HL-60/S4 treated with phorbol 12-myristate 13-acetate at 8.2 ng/mL for 4 days and 3 days (cell line): ENCODE results near the gene RBP5.

ENCODE experiments used
- in situ Hi-C: fragments of 300-500 bp; cut with MboI; formaldehyde crosslinking; loops from 2 replicates; pipeline ENCODE4 v1.15.0; 2022; ENCODE audit warnings: low sequenced_read_pairs

RBP5 gene

DNA sequence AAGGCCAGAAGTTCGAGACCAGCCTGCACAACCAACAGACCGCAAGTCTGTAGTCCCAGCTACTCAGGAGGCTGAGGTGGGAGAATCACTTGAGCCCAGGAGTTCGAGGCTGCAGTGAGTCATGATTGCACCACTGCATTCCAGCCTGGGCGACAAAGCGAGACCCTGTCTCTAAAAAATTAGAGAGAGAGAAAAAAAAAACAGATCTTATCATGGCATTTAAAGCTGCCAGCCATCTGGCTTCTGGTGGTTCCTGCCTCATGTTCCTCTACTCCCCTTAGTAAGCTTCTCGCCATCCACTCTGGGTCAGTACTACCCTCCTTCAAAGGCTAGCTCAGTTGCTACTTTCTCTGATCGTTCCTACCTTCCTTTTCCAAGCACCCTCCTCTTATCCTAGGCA, 17.5 kb upstream of the RBP5 start:
- in situ Hi-C loops = no loop called here

- in situ Hi-C loops = no loop called here
Measured at GRCh38 chr12:7145671-7146070, 17.0 kb upstream of the RBP5 start.

GRCh38 chr12:7144414-7145120, 15.9 kb upstream of the RBP5 start:
- in situ Hi-C loops = no loop called here

GRCh38 chr12:7143564-7143963, 14.9 kb upstream of the RBP5 start:
- in situ Hi-C loops = no loop called here

DNA sequence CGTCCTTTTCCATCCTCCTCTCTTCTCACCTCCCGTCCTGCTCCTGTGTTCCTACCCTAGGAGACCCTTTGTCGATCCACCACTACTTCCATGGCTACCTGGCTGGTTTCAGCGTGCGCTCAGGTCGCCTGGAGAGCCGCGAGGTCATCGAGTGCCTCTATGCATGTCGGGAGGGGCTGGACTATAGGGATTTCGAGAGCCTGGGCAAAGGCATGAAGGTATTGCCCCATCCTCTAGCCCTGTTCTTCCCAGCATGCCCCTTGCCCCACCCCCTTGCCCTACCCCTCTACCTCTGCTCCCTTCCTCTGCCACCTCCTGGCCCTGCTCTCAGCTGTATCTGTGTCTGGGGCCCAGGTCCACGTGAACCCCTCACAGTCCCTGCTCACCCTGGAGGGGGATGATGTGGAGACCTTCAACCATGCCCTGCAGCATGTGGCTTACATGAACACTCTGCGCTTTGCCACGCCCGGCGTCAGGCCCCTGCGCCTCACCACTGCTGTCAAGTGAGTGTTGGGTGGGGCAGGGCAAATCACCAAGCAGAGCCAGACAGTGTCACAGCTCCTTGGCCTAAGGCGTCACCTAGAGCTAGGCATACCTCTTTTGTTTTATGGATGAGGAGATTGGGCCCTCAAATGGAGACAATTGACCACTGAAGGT, 14.2 kb upstream of the RBP5 start:
- in situ Hi-C loops = no loop called here

DNA sequence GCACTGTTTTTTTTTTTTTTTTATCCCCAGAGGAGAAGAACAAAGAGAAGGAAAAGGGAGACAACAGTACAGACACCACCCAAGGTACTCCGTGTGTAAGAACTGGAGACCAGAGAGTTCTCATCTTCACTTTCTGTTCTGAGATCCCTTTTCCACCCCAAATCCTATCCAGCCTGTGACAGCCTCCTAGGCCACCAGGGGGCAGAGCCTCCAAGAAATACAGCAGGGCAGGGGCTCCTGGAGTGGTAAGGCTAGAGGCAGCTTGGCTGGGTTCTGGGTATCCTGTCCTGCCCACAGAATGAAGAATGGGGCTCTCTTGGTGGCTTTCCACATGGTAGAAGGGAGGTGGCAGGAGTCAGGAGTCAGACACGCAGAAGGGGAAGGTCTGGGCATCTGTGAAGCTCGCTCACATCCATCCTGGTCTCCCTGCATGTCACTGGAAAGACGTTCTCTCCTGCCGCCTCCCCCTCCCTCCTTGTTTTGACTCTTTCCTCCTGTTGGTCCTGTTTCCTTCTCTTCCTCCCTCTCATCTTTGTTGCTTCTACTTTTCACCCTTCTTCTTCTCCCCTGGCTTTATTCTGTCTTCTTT, 13.5 kb upstream of the RBP5 start:
- in situ Hi-C loops = no loop called here

GRCh38 chr12:7141351-7142005, 12.8 kb upstream of the RBP5 start:
- in situ Hi-C loops = no loop called here

DNA sequence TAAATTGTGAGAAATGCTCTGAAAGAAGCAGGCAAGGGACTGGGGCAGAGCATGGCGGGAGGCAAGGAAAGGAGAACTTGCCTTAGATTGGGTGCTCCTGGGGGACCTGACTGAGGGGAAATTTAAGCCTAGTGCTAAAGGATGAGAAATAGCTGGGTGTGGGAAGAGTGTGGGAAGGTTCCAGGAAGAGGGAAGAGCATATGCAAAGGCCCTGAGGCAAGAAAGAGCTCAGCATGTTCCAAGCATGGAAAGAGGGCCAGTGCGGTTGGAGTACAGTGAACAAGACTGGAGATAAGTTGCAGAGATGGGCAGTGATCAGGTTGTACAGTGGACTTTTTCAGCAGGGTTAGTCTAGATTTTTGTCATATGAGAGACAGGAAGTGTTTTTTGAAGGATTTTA, 10.5 kb upstream of the RBP5 start:
- in situ Hi-C loops = no loop called here

DNA sequence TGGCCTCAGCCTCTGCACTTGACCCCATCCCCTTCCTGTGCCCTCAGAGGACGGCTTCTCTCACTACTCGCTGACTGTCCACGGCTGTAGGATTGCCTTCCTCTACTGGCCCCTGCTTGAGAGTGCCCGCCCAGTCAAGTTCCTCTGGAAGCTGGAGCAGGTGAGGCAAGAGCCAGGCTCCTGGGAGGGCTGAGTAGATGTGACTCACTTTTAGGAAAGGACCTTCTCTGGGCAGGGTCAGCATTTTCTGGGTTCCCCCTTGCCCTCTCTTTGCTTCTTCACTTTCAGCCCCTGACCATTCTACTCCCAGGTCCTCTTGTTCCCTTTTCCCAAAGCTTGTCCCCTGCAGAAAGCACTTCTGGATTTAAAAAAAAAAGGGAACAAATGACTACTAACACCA, 9.2 kb upstream of the RBP5 start:
- in situ Hi-C loops = no loop called here

DNA sequence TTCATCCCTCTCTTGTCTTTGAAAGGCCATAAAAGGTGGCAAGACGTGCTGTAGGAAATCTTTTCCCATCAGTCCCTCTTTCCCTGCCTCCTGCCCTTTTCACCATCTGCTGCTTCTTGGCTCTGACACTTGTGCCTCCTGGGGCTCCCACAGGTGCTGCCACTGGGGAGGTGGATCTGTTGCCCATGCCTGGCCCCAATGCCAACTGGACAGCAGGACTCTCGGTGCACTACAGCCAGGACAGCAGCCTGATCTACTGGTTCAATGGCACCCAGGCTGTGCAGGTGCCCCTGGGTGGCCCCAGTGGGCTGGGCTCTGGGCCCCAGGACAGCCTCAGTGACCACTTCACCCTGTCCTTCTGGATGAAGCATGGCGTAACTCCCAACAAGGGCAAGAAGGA, 8.0 kb upstream of the RBP5 start:
- in situ Hi-C loops = no loop called here

- in situ Hi-C loops = no loop called here
Measured at GRCh38 chr12:7136071-7136470, 7.4 kb upstream of the RBP5 start.

GRCh38 chr12:7134396-7135166, 5.9 kb upstream of the RBP5 start:
- in situ Hi-C loops = no loop called here

GRCh38 chr12:7131502-7131866, 2.8 kb upstream of the RBP5 start:
- in situ Hi-C loops = no loop called here

DNA sequence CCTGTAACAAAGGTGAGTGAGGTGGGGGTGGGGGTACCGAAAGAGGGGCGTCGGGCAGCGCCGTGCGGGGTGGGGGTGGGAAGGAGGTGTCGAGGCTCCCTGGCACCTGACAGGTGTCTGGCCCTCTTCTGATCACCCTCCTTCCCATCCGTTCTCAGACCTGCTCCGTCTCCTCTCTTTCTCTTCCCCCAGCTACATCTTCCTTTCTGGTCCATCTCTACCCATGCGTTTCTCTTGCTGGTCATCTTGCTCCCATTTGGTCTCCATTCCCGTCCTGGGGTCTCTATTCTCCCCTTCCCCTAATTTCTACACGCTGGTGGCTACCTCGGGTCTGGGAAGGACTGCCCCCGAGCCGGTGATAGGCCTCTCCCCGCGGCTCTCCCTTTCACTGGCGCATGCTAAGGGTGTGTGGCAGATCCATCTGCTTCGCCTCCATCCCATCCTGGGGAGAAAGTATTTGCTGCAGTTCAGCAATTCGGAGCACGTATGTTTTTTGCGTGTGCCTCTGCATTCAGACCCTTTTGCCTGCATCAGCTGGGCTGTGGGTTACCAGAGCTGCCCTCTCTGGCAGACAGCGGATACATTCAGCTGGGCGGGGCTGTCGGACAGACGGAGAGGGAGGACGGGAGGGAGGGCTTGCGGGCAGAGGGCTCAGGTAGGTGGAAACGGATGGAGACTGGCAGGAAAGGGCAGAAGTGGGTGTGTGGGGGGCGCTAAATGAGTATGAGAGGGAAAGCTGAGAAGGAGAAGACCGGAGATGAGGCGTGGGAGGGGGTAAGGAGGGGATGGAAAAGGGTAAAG, 2.2 kb upstream of the RBP5 start:
- in situ Hi-C loops = no loop called here

- in situ Hi-C loops = no loop called here
Measured at GRCh38 chr12:7129872-7130691, 1.4 kb upstream of the RBP5 start, which contains the start of gene CLSTN3. Gene CLSTN3 (plus strand): TSS chr12:7130371. CDS start chr12:7130649, 278 bp downstream.

DNA sequence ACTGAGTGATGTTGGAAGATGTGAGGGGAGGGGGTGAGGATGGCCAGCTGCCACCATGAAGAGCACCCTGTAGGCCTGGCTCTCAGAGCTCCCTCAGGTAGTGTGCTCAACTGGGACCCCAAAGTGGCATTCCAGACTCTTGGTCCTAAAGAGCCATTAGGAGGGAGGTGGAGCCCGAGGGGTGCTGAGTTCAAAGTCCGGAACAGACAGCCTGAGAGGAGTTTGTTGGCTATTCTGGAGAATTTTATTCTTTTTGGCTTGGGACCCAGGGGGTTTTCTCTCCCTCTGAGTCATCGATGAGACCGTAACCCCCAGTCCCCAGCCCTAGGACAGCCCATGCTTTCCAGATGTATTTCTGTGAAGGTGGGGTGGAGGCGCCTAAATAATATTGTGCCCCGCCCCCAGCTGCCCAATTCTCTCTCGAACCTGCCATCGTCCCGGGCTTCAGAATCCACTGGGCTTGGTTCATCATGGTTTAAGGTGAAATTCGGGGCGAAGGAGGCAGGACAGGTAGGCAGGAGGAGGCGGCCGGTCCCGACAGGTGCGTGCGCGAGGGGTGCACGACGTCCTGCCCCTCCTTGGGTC, 690 bp upstream of the RBP5 start:
- in situ Hi-C loops = no loop called here

DNA sequence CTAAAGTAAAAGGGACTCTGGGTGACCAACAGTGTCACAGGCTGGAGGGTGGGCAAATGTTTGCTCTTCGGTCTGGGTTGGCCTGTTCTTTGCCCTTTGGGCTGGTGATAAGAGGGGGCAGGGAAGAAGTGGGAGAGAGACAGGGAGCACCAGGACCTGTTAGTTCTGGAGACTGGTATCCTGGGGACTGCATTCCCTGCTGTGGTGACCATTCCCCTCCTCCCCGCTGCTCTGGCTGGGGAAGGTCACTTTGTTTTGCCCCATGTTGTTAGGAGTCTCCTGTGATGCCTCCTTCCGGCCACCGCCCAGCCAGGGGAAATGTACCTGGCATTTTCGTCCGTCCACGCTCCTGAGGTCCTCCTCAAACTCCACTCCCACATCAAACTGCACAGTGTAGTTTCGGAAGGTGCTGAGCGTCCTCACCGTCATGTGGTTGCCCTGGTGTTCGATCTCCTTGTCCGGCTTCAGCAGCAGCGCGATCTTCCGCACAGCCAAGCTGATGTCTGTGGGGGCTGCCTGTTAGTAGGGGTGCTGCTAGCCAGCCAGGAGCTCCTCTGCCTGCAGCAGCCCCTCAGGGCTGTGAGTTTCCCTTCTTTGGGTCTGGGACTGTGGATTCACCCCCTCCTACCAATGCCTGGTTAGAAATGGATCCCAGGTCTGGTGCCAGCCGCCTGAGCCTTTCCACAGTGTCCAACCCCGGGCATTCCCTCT, 618 bp downstream of the RBP5 start:
- in situ Hi-C loops = no loop called here

GRCh38 chr12:7125632-7126227, 3.0 kb downstream of the RBP5 start:
- in situ Hi-C loops = no loop called here
